ENCODE results near the gene SLC34A3.

Gene SLC34A3

GRCh38 chr9:137217276-137218211, 13.2 kb upstream of the SLC34A3 start:
- DNase-seq (ENCODE audit: low read depth, low spot score) = no peak

GRCh38 chr9:137218212-137218753, 12.4 kb upstream of the SLC34A3 start:
- DNase-seq (ENCODE audit: low read depth, low spot score) = no peak

GRCh38 chr9:137218754-137219271, 11.9 kb upstream of the SLC34A3 start:
- DNase-seq (ENCODE audit: low read depth, low spot score) = no peak

- DNase-seq (ENCODE audit: low read depth, low spot score) = no peak
Measured at GRCh38 chr9:137219757-137220316, 10.9 kb upstream of the SLC34A3 start.

- DNase-seq (ENCODE audit: low read depth, low spot score) = no peak
Measured at GRCh38 chr9:137220317-137221094, 10.2 kb upstream of the SLC34A3 start.

GRCh38 chr9:137221095-137221505, 9.6 kb upstream of the SLC34A3 start:
- DNase-seq (ENCODE audit: low read depth, low spot score) = no peak

- no peak for DNase-seq (ENCODE audit: low read depth, low spot score)
Measured at GRCh38 chr9:137221506-137222111, 9.1 kb upstream of the SLC34A3 start.

GRCh38 chr9:137222190-137223077, 8.3 kb upstream of the SLC34A3 start, which contains the start of gene RNF208:
Gene RNF208 (minus strand): TSS chr9:137222240. CDS start chr9:137221212, 1,028 bp downstream.
- no peak for DNase-seq (ENCODE audit: low read depth, low spot score)

- peak; percentile 99 for DNase-seq (ENCODE audit: low read depth, low spot score)
Measured at GRCh38 chr9:137223078-137223970, 7.4 kb upstream of the SLC34A3 start.

- DNase-seq (ENCODE audit: low read depth, low spot score) = no peak
Measured at GRCh38 chr9:137224830-137225694, 5.6 kb upstream of the SLC34A3 start, which contains the start of gene CYSRT1. Gene CYSRT1 (plus strand): TSS chr9:137225174. CDS start chr9:137225622, 448 bp downstream.

GRCh38 chr9:137225699-137226331, 4.9 kb upstream of the SLC34A3 start:
- DNase-seq (ENCODE audit: low read depth, low spot score) = no peak

GRCh38 chr9:137226338-137227053, 4.2 kb upstream of the SLC34A3 start:
- no peak for DNase-seq (ENCODE audit: low read depth, low spot score)

GRCh38 chr9:137227054-137227852, 3.4 kb upstream of the SLC34A3 start, which contains the start of gene RNF224:
Gene RNF224 (plus strand): TSS chr9:137227502. CDS start chr9:137228336, 834 bp downstream.
- peak; percentile 66 for DNase-seq (ENCODE audit: low read depth, low spot score)

GRCh38 chr9:137227853-137228505, 2.7 kb upstream of the SLC34A3 start:
- no peak for DNase-seq (ENCODE audit: low read depth, low spot score)

- no peak for DNase-seq (ENCODE audit: low read depth, low spot score)
Measured at GRCh38 chr9:137228506-137228967, 2.2 kb upstream of the SLC34A3 start.

All from activated CD4-positive, CD25-positive, alpha-beta regulatory T cell treated with anti-CD3 and anti-CD28 coated beads, Interleukin-2, amount 50 U/mL, for 16 hours (primary cell).